K562 (cell line): Measurements from ENCODE around the gene SLC7A6. TPM values are rescaled to one million over a fixed set of nuclear protein-coding genes. Genes with fewer than 3 reads are reported as not detected.

Experiments used
- BCOR ChIP-seq: fragments of 450-650 bp; IDR thresholded peaks from 2 replicates; pipeline ENCODE4 v1.6.1; 2016
- CCNT2 ChIP-seq: IDR thresholded peaks from 2 replicates; pipeline ENCODE4 v1.6.1; 2011; ENCODE audit warnings: borderline replicate concordance, low read depth, mild to moderate bottlenecking, moderate library complexity, mixed read lengths, low read length; ENCODE audit not compliant: insufficient read length; ENCODE audit errors: extremely low read depth
- KDM2B ChIP-seq: fragments of 250-450 bp; sonication (Bioruptor Pico); IDR thresholded peaks from 2 replicates; pipeline ENCODE4 v1.8.0; 2021; ENCODE audit warnings: mild to moderate bottlenecking, moderate library complexity
- RCOR1 ChIP-seq, 2 experiments: IDR thresholded peaks; 2 replicates each; pipeline ENCODE4 v1.6.1; 2012; ENCODE audit warnings: low read depth in 2 of 2, low read length in 2 of 2, borderline replicate concordance in 1 of 2, improper control_type of control experiment in 1 of 2
- TAF1 ChIP-seq: IDR thresholded peaks from 2 replicates; pipeline ENCODE4 v1.6.1; 2011; ENCODE audit warnings: mild to moderate bottlenecking, low read length, moderate library complexity; ENCODE audit not compliant: insufficient read depth, control insufficient read depth, severe bottlenecking; ENCODE audit errors: extremely low read depth
- TRIM24 ChIP-seq, 2 experiments: fragments of 450-650 bp; IDR thresholded peaks; 2 replicates each; pipeline ENCODE4 v1.6.1; 2016
- XRCC3 ChIP-seq: fragments of 450-650 bp; IDR thresholded peaks from 2 replicates; pipeline ENCODE4 v1.6.1; 2017; ENCODE audit warnings: mild to moderate bottlenecking, moderate library complexity
- polyA plus RNA-seq, 8 experiments: library from polyadenylated mRNA; depleted of rRNA in 4 of 8; stranded (reverse) in 5 of 8; unstranded in 3 of 8; fragments of >200 nt; fragmentation: Nextera tagmentation in 2 of 8; fragmentation: Illumina TruSeq in 1 of 8; extraction: Ambion mirVana in 2 of 8; extraction: Trizol in 1 of 8; gene quantifications; 2 replicates each; pipeline versions ENCODE4 v1.2.1 to v1.2.3, GENCODE V29; 2011 to 2014; ENCODE audit warnings: inconsistent platforms in 1 of 8, missing spikeins in 1 of 8
- total RNA-seq, 7 experiments: library from RNA; depleted of rRNA in 6 of 7; stranded (reverse); fragments of >200 nt in 6 of 7; fragmentation: Illumina TruSeq in 2 of 7; extraction: Trizol in 2 of 7; gene quantifications; 2 replicates each; pipeline versions ENCODE4 v1.2.1 to v1.2.3, GENCODE V29; 2011 to 2021; ENCODE audit warnings: low replicate concordance in 1 of 7
- TF ChIP-seq, protein P1 (sequence below): fragments of 200-800 bp; sonication (Bioruptor generic); IDR thresholded peaks from 2 replicates; pipeline ENCODE4 v1.6.1; 2016; ENCODE audit warnings: missing genetic modification characterization, missing compliant biosample characterization
- TF ChIP-seq, protein P2 (sequence below): fragments of 450-650 bp; conservative IDR thresholded peaks from 2 replicates; pipeline ENCODE4 v1.6.1; 2016; ENCODE audit warnings: missing genetic modification characterization, low read depth, mild to moderate bottlenecking, missing compliant biosample characterization, moderate library complexity
- TF ChIP-seq, protein P3 (sequence below): fragments of 250-450 bp; sonication (Bioruptor Pico); IDR thresholded peaks from 2 replicates; pipeline ENCODE4 v1.8.0; 2022; ENCODE audit warnings: inconsistent platforms, mild to moderate bottlenecking, moderate library complexity, borderline replicate concordance

Gene SLC7A6
- total and polyA plus RNA-seq, 9 of the 15 experiments (the other 6 are each of a cell fraction or from before 2014, with no cell fraction given): 12.6 to 60.1 (median 29.8) TPM

DNA sequence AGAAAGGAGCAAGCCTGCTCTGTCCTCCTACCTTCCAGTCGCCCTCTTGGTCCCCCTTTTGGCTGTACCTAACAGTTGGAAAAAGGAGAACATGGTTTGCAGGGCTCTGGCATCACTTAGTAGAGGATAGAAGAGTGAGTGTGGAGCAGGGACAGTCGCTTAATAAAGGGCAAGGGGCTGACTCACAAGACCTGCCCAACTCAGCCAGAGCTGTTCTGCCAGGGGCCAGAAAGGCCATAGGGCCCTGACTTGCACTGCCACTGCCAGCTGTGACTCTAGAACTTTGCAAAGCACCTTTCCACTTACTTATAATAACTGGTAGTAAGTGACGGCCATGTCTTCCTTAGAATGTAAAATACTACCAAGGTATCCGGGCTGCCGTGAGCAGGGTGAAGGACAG lies 60.0 kb downstream of the SLC7A6 start (continued):
- TF ChIP-seq KDM2B (CRISPR knock-in tag) (no peak), BCOR (no peak), CCNT2 (no peak), RCOR1 (IDR thresholded peaks at IDR 0.05; ENCODE audit: borderline replicate concordance in 1 of 2, low read depth in 2 of 2, low read length in 2 of 2) (no peak), TAF1 (no peak), TRIM24 (IDR thresholded peaks at IDR 0.05) (no peak), XRCC3 (no peak)
- TF ChIP-seq, protein P1, sequence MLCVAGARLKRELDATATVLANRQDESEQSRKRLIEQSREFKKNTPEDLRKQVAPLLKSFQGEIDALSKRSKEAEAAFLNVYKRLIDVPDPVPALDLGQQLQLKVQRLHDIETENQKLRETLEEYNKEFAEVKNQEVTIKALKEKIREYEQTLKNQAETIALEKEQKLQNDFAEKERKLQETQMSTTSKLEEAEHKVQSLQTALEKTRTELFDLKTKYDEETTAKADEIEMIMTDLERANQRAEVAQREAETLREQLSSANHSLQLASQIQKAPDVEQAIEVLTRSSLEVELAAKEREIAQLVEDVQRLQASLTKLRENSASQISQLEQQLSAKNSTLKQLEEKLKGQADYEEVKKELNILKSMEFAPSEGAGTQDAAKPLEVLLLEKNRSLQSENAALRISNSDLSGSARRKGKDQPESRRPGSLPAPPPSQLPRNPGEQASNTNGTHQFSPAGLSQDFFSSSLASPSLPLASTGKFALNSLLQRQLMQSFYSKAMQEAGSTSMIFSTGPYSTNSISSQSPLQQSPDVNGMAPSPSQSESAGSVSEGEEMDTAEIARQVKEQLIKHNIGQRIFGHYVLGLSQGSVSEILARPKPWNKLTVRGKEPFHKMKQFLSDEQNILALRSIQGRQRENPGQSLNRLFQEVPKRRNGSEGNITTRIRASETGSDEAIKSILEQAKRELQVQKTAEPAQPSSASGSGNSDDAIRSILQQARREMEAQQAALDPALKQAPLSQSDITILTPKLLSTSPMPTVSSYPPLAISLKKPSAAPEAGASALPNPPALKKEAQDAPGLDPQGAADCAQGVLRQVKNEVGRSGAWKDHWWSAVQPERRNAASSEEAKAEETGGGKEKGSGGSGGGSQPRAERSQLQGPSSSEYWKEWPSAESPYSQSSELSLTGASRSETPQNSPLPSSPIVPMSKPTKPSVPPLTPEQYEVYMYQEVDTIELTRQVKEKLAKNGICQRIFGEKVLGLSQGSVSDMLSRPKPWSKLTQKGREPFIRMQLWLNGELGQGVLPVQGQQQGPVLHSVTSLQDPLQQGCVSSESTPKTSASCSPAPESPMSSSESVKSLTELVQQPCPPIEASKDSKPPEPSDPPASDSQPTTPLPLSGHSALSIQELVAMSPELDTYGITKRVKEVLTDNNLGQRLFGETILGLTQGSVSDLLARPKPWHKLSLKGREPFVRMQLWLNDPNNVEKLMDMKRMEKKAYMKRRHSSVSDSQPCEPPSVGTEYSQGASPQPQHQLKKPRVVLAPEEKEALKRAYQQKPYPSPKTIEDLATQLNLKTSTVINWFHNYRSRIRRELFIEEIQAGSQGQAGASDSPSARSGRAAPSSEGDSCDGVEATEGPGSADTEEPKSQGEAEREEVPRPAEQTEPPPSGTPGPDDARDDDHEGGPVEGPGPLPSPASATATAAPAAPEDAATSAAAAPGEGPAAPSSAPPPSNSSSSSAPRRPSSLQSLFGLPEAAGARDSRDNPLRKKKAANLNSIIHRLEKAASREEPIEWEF (CRISPR knock-in tag): no peak
- TF ChIP-seq, protein P2, sequence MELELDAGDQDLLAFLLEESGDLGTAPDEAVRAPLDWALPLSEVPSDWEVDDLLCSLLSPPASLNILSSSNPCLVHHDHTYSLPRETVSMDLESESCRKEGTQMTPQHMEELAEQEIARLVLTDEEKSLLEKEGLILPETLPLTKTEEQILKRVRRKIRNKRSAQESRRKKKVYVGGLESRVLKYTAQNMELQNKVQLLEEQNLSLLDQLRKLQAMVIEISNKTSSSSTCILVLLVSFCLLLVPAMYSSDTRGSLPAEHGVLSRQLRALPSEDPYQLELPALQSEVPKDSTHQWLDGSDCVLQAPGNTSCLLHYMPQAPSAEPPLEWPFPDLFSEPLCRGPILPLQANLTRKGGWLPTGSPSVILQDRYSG: no peak
- TF ChIP-seq, protein P3, sequence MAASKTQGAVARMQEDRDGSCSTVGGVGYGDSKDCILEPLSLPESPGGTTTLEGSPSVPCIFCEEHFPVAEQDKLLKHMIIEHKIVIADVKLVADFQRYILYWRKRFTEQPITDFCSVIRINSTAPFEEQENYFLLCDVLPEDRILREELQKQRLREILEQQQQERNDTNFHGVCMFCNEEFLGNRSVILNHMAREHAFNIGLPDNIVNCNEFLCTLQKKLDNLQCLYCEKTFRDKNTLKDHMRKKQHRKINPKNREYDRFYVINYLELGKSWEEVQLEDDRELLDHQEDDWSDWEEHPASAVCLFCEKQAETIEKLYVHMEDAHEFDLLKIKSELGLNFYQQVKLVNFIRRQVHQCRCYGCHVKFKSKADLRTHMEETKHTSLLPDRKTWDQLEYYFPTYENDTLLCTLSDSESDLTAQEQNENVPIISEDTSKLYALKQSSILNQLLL: no peak
